T-cell (primary cell): ENCODE data around the gene MINK1. TPM values are rescaled to one million over a fixed set of nuclear protein-coding genes. Genes with fewer than 3 reads are reported as not detected.

ENCODE experiments used
- ATAC-seq, 4 experiments: fragments of 200-7000 bp in 3 of 4; fragments of 150-1000 bp in 1 of 4; cut with Tn5 transposase; replicated peaks in 1 of 4; 1 replicate in 3 of 4; 2 replicates in 1 of 4; pipeline ENCODE4 v1.10.0; 2021; ENCODE audit warnings: moderate library complexity in 3 of 4, mild to moderate bottlenecking in 2 of 4, moderate number of reproducible peaks in 1 of 4
- CTCF ChIA-PET, 2 donors: fragments of 300-600 bp; sonication (Branson Sonifier 250); formaldehyde crosslinking; loops; one replicate each; lab custom pipeline; 2022; ENCODE audit warnings: antibody characterized with exemption in 2 of 2; lab: Charles Lee
- POLR2A ChIA-PET, 2 donors: fragments of 300-600 bp; sonication (Branson Sonifier 250); formaldehyde crosslinking; loops; one replicate each; lab custom pipeline; 2022; ENCODE audit warnings: antibody characterized with exemption in 2 of 2; lab: Charles Lee
- DNase-seq, 35 experiments: peaks; one replicate each; pipeline versions ENCODE4 v3.0.0 to v3.0.0-alpha.2; 2013 to 2023
- H3K27ac ChIP-seq: one replicate; pipeline ENCODE4 v1.5.1; 2013; ENCODE audit warnings: low read length
- H3K27me3 ChIP-seq, 2 experiments: replicated peaks in 1 of 2; 1 replicate in 1 of 2; 2 replicates in 1 of 2; pipeline versions ENCODE4 v1.6.1 to v1.7.0; 2013; ENCODE audit warnings: low read length in 1 of 2, mixed read lengths in 1 of 2; ENCODE audit not compliant: control insufficient read depth in 2 of 2, insufficient read depth in 2 of 2; ENCODE audit errors: extremely low read depth in 1 of 2
- H3K36me3 ChIP-seq, 2 donors: 1 replicate in 1 of 2; 2 replicates in 1 of 2; pipeline versions ENCODE4 v1.6.1 to v1.7.0; 2013; ENCODE audit warnings: low read length in 1 of 2; ENCODE audit not compliant: control insufficient read depth in 2 of 2, insufficient read depth in 1 of 2; ENCODE audit errors: extremely low read depth in 1 of 2
- H3K4me1 ChIP-seq, 2 experiments: 1 replicate in 1 of 2; 2 replicates in 1 of 2; pipeline versions ENCODE4 v1.6.1 to v1.7.0; 2013; ENCODE audit warnings: low read length in 2 of 2, mixed read lengths in 1 of 2; ENCODE audit not compliant: insufficient read depth in 2 of 2, control insufficient read depth in 1 of 2; ENCODE audit errors: extremely low read depth in 1 of 2
- H3K4me3 ChIP-seq, 2 donors: 1 replicate in 1 of 2; 2 replicates in 1 of 2; pipeline versions ENCODE4 v1.5.1 to v1.7.0; 2013; ENCODE audit warnings: mild to moderate bottlenecking in 2 of 2, low read length in 1 of 2, moderate library complexity in 1 of 2; ENCODE audit not compliant: control insufficient read depth in 1 of 2; ENCODE audit errors: extremely low read depth in 1 of 2
- H3K9me3 ChIP-seq: 2 replicates; pipeline ENCODE4 v1.7.0; 2013
- H3K27ac Mint-ChIP-seq, 2 donors: one replicate each; pipeline ENCODE4 v1.8.0; 2020 to 2021; ENCODE audit warnings: mild to moderate bottlenecking in 2 of 2, mixed read lengths in 2 of 2
- H3K27me3 Mint-ChIP-seq, 2 donors: one replicate each; pipeline ENCODE4 v1.8.0; 2021 to 2022; ENCODE audit warnings: mixed read lengths in 2 of 2
- H3K36me3 Mint-ChIP-seq: one replicate; pipeline ENCODE4 v1.8.0; 2021; ENCODE audit warnings: mixed read lengths
- H3K4me1 Mint-ChIP-seq, 3 donors: one replicate each; pipeline ENCODE4 v1.8.0; 2020 to 2022; ENCODE audit warnings: mixed read lengths in 3 of 3, mild to moderate bottlenecking in 1 of 3
- H3K4me3 Mint-ChIP-seq, 3 donors: one replicate each; pipeline ENCODE4 v1.8.0; 2020 to 2022; ENCODE audit warnings: mild to moderate bottlenecking in 3 of 3, mixed read lengths in 3 of 3, moderate library complexity in 3 of 3
- H3K9me3 Mint-ChIP-seq, 3 donors: one replicate each; pipeline ENCODE4 v1.8.0; 2020 to 2022; ENCODE audit warnings: mixed read lengths in 3 of 3
- WGBS: methylation state at CpG from one replicate; pipeline ENCODE4 v1.1.5; 2013; ENCODE audit warnings: missing lambda C conversion rate; ENCODE audit not compliant: insufficient coverage; 5-methylcytosine and 5-hydroxymethylcytosine counted together
- total RNA-seq, 35 experiments: library from RNA in 6 of 35; stranded (reverse) in 6 of 35; fragments of 120-200 nt in 1 of 35; gene quantifications; one replicate each; pipeline versions ENCODE4 v1.2.1 to v1.2.4 and lab custom pipeline; 2013 to 2026

MINK1 gene
- total RNA-seq, 5 donors from 2014 or later (not counting 1 experiment from before 2014, with no cell fraction given): 156 to 189 (median 164) TPM

GRCh38 chr17:4899341-4900230, 66.4 kb downstream of the MINK1 start, which contains the start of gene C17orf107:
Gene C17orf107, plus strand, starts transcription at chr17:4899536. Its CDS starts 227 bp downstream, at chr17:4899763.
- peak; percentile 77 to 82 (median 80) for ATAC-seq
- Mint-ChIP-seq H3K36me3 (peaks cover 20% of the 10 kb centered on the region), H3K27me3 (no peaks in the 10 kb centered on the region), H3K27ac (peak within 1 kb of the TSS; percentile 69 to 75), H3K4me1 (peaks cover 38 to 47% (median 38%) of the 10 kb centered on the region in 3 donors), H3K9me3 (no peaks in the 10 kb centered on the region), H3K4me3 (peak within 1 kb of the TSS; percentile 83 to 90 (median 88))
- WGBS: 10% methylated on average over 55 of the region's 60 CpGs
- Histone ChIP-seq H3K4me3 (peak within 1 kb of the TSS; percentile 62 to 83), H3K9me3 (no peaks in the 10 kb centered on the region), H3K27me3 (peaks cover 0 to 28% of the 10 kb centered on the region in 2 experiments), H3K36me3 (peaks cover 6 to 27% of the 10 kb centered on the region in 2 donors), H3K4me1 (peaks cover 12 to 60% of the 10 kb centered on the region in 2 experiments), H3K27ac (peak within 1 kb of the TSS; percentile 70)
- CTCF ChIA-PET: interaction anchor here in 1 of 2 donors (0.7 to 1.7 kb wide), 5 partner anchors 8 to 190 kb away, joined by 3 to 7 read pairs (median 4); partner anchors contain the start of genes ARRB2, RNF167, SLC25A11 and SPAG7
- DNase-seq: peak; percentile 73 to 98 (median 94)
- POLR2A ChIA-PET: interaction anchor here in 1 of 2 donors (0.5 to 1.3 kb wide), 5 partner anchors 49 to 988 kb away, joined by 3 to 5 read pairs (median 4); partner anchors contain the start of genes PFN1, PLD2, SPAG7 and SPNS2

GRCh38 chr17:4900231-4901107, 67.3 kb downstream of the MINK1 start:
- Mint-ChIP-seq H3K9me3 (no peaks in the 10 kb centered on the region), H3K36me3 (peaks cover 15% of the 10 kb centered on the region), H3K4me1 (peaks cover 38 to 47% (median 38%) of the 10 kb centered on the region in 3 donors), H3K27ac (peak overlapping the region; percentile 46 to 73), H3K27me3 (no peaks in the 10 kb centered on the region), H3K4me3 (peak overlapping the region; percentile 83 to 90 (median 88))
- H3K4me3 ChIP-seq: peak overlapping the region; percentile 62 to 83
- POLR2A ChIA-PET: no interaction called here
- WGBS: 16% methylated on average over 62 of the region's 65 CpGs
- H3K9me3 ChIP-seq: no peaks in the 10 kb centered on the region
- peaks cover 12 to 60% of the 10 kb centered on the region in 2 experiments for H3K4me1 ChIP-seq
- CTCF ChIA-PET: interaction anchor here in 1 of 2 donors (1.1 to 1.7 kb wide), 2 partner anchors 135 to 191 kb away, joined by 4 to 7 read pairs; partner anchors contain the start of gene ARRB2
- H3K36me3 ChIP-seq: peaks cover 0 to 18% of the 10 kb centered on the region in 2 donors
- peak overlapping the region; percentile 47 for H3K27ac ChIP-seq
- DNase-seq (peak in 34 of 35 experiments; percentile 35 to 88 (median 73)), ATAC-seq (peak in 3 of 4 experiments; percentile 11 to 35 (median 14))
- H3K27me3 ChIP-seq: peaks cover 0 to 28% of the 10 kb centered on the region in 2 experiments

- Mint-ChIP-seq H3K4me3 (peak overlapping the region; percentile 71 to 90 (median 71)), H3K9me3 (no peaks in the 10 kb centered on the region), H3K4me1 (peaks cover 38 to 47% (median 38%) of the 10 kb centered on the region in 3 donors), H3K27me3 (no peaks in the 10 kb centered on the region), H3K27ac (peak overlapping the region; percentile 46 to 73), H3K36me3 (peaks cover 10% of the 10 kb centered on the region)
- Histone ChIP-seq H3K9me3 (no peaks in the 10 kb centered on the region), H3K4me3 (peak overlapping the region; percentile 17 to 83), H3K27ac (peak overlapping the region; percentile 47), H3K36me3 (peaks cover 0 to 11% of the 10 kb centered on the region in 2 donors), H3K4me1 (peaks cover 12 to 60% of the 10 kb centered on the region in 2 experiments), H3K27me3 (peaks cover 0 to 28% of the 10 kb centered on the region in 2 experiments)
- POLR2A ChIA-PET: interaction anchor here in 1 of 2 donors (0.5 to 0.7 kb wide), 2 partner anchors 8 to 66 kb away, joined by 3 read pairs; partner anchors contain the start of gene SPAG7
- ATAC-seq (no peak), DNase-seq (peak in 2 of 35 experiments; percentile 11 to 44)
- CTCF ChIA-PET: interaction anchor here in 1 of 2 donors (1.1 kb wide), 1 partner anchor 135 kb away, joined by 4 read pairs; no protein-coding TSS in a partner anchor
- WGBS: 48% methylated on average over 37 of the region's 37 CpGs
Observed at GRCh38 chr17:4901108-4901647, 68.0 kb downstream of the MINK1 start.

- POLR2A ChIA-PET: interaction anchor here (0.5 to 0.7 kb wide), 3 partner anchors 8 to 66 kb away, joined by 3 to 8 read pairs (median 3); partner anchors contain the start of gene SPAG7 (in 1 of the 2)
- no peak for ATAC-seq
- H3K4me3 ChIP-seq: no peak overlapping the region
- CTCF ChIA-PET: interaction anchor here (0.6 to 1.1 kb wide), 6 partner anchors 11 to 495 kb away, joined by 3 to 8 read pairs (median 4); no protein-coding TSS in a partner anchor
- 58% methylated on average over 37 of the region's 48 CpGs for WGBS
- H3K9me3 ChIP-seq: no peaks in the 10 kb centered on the region
- H3K36me3 ChIP-seq: peaks cover 0 to 5% of the 10 kb centered on the region in 2 donors
- Mint-ChIP-seq H3K36me3 (peaks cover 6% of the 10 kb centered on the region), H3K4me1 (peaks cover 38 to 47% (median 38%) of the 10 kb centered on the region in 3 donors), H3K9me3 (no peaks in the 10 kb centered on the region), H3K4me3 (peak overlapping the region in 1 of 3 donors; percentile 90), H3K27me3 (no peaks in the 10 kb centered on the region), H3K27ac (no peak overlapping the region)
- peak in 14 of 35 experiments; percentile 15 to 54 (median 30) for DNase-seq
- H3K27me3 ChIP-seq: peaks cover 0 to 28% of the 10 kb centered on the region in 2 experiments
- peak overlapping the region; percentile 47 for H3K27ac ChIP-seq
- peaks cover 12 to 60% of the 10 kb centered on the region in 2 experiments for H3K4me1 ChIP-seq
Observed at GRCh38 chr17:4901648-4902344, 68.7 kb downstream of the MINK1 start.

- Histone ChIP-seq H3K4me1 (peaks cover 12 to 60% of the 10 kb centered on the region in 2 experiments), H3K27ac (peak overlapping the region; percentile 65), H3K27me3 (peaks cover 0 to 28% of the 10 kb centered on the region in 2 experiments), H3K9me3 (no peaks in the 10 kb centered on the region), H3K36me3 (no peaks in the 10 kb centered on the region), H3K4me3 (no peak overlapping the region)
- Mint-ChIP-seq H3K27ac (peak overlapping the region; percentile 6 to 34), H3K4me3 (peak overlapping the region; percentile 21 to 67 (median 22)), H3K9me3 (no peaks in the 10 kb centered on the region), H3K36me3 (no peaks in the 10 kb centered on the region), H3K27me3 (no peaks in the 10 kb centered on the region), H3K4me1 (peaks cover 38 to 47% (median 38%) of the 10 kb centered on the region in 3 donors)
- 63% methylated on average over 2 of the region's 8 CpGs for WGBS
- ChIA-PET CTCF (interaction anchor here (0.6 to 1.3 kb wide), 5 partner anchors 10 to 495 kb away, joined by 3 to 9 read pairs (median 3); partner anchors contain the start of gene SPAG7 (in 1 of the 2)), POLR2A (interaction anchor here in 1 of 2 donors (1.4 kb wide), 1 partner anchor 38 kb away, joined by 5 read pairs; the partner anchor contains the start of genes RNF167 and SLC25A11)
- no peak for ATAC-seq
- DNase-seq: no peak
Observed at GRCh38 chr17:4902540-4902939, 69.4 kb downstream of the MINK1 start.
